ENCODE data around the gene TCEAL4.

GRCh38 chrX:103613362-103613890 is 28.1 kb downstream of the TCEAL4 start:
- TF ChIP-seq CTCF (IDR thresholded peaks at IDR 0.05): no peak
- TF ChIP-seq POLR2A (IDR thresholded peaks at IDR 0.05): no peak

Data from uterus (tissue), 2 donors.